ENCODE results near the gene CEP164.

The CEP164 gene

GRCh38 chr11:117424781-117425180 is 97.1 kb downstream of the CEP164 start:
- DNase-seq: no peak

GRCh38 chr11:117425679-117426296 is 98.1 kb downstream of the CEP164 start:
- DNase-seq: no peak

GRCh38 chr11:117426297-117426685 is 98.6 kb downstream of the CEP164 start:
- DNase-seq: no peak

- no peak for DNase-seq
Measured at GRCh38 chr11:117426941-117427340, 99.3 kb downstream of the CEP164 start.

GRCh38 chr11:117427356-117427874 is 99.8 kb downstream of the CEP164 start:
- no peak for DNase-seq

- DNase-seq: no peak
Measured at GRCh38 chr11:117428186-117428855, 100.7 kb downstream of the CEP164 start.

GRCh38 chr11:117428856-117429229 is 101.2 kb downstream of the CEP164 start:
- no peak for DNase-seq

GRCh38 chr11:117430293-117430955 is 102.8 kb downstream of the CEP164 start:
- DNase-seq: no peak

GRCh38 chr11:117431436-117431835 is 103.8 kb downstream of the CEP164 start:
- DNase-seq: no peak

GRCh38 chr11:117433717-117434116 is 106.1 kb downstream of the CEP164 start:
- no peak for DNase-seq

GRCh38 chr11:117434481-117434880 is 106.8 kb downstream of the CEP164 start:
- DNase-seq: no peak

GRCh38 chr11:117435326-117435725 is 107.7 kb downstream of the CEP164 start:
- DNase-seq: no peak

GRCh38 chr11:117437041-117437790 is 109.6 kb downstream of the CEP164 start:
- no peak for DNase-seq

GRCh38 chr11:117437791-117438130 is 110.1 kb downstream of the CEP164 start:
- no peak for DNase-seq

- DNase-seq: no peak
Measured at GRCh38 chr11:117438371-117439000, 110.8 kb downstream of the CEP164 start.

GRCh38 chr11:117439256-117439655 is 111.6 kb downstream of the CEP164 start:
- DNase-seq: no peak

- no peak for DNase-seq
Measured at GRCh38 chr11:117440258-117440657, 112.6 kb downstream of the CEP164 start.

- DNase-seq: no peak
Measured at GRCh38 chr11:117441146-117441975, 113.7 kb downstream of the CEP164 start.

- DNase-seq: no peak
Measured at GRCh38 chr11:117442049-117442868, 114.6 kb downstream of the CEP164 start.

GRCh38 chr11:117442869-117443239 is 115.2 kb downstream of the CEP164 start:
- DNase-seq: no peak

All from DMS153 (cell line).